Measurements from ENCODE around the gene POU2F1.

DNA sequence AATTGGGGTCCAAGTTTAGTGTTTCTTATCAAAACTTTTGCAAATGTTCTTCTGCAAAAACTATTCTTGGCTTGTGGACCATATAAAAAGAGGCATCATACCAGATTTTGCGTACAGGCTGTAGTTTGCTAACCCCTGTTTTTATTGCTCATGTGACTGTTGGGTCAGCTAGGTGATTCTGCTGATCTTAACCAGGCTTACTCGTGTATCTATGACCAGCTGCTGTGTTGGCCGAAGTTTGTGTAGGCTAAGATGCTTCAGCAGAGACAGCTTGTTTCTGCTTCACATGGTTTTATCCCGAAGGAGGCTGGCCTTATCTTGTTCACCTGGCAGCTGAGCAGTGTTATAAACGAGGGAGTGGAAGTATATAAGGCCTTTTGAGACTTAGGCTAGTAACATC lies 38.2 kb downstream of the POU2F1 start:
- TF ChIP-seq, protein P1, sequence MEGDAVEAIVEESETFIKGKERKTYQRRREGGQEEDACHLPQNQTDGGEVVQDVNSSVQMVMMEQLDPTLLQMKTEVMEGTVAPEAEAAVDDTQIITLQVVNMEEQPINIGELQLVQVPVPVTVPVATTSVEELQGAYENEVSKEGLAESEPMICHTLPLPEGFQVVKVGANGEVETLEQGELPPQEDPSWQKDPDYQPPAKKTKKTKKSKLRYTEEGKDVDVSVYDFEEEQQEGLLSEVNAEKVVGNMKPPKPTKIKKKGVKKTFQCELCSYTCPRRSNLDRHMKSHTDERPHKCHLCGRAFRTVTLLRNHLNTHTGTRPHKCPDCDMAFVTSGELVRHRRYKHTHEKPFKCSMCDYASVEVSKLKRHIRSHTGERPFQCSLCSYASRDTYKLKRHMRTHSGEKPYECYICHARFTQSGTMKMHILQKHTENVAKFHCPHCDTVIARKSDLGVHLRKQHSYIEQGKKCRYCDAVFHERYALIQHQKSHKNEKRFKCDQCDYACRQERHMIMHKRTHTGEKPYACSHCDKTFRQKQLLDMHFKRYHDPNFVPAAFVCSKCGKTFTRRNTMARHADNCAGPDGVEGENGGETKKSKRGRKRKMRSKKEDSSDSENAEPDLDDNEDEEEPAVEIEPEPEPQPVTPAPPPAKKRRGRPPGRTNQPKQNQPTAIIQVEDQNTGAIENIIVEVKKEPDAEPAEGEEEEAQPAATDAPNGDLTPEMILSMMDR (IDR thresholded peaks at IDR 0.05) = no peak
- TF ChIP-seq POLR2A (IDR thresholded peaks at IDR 0.05) (no peak), EP300 (IDR thresholded peaks at IDR 0.05) (no peak)

Data from stomach (tissue), 4 donors.